Measurements from ENCODE around the gene SH3GL3. TPM values are rescaled to one million over a fixed set of nuclear protein-coding genes. Genes with fewer than 3 reads are reported as not detected.

Gene SH3GL3
- total and polyA plus RNA-seq, 2 experiments from 2014 or later = 38.2 to 87.1 TPM

DNA sequence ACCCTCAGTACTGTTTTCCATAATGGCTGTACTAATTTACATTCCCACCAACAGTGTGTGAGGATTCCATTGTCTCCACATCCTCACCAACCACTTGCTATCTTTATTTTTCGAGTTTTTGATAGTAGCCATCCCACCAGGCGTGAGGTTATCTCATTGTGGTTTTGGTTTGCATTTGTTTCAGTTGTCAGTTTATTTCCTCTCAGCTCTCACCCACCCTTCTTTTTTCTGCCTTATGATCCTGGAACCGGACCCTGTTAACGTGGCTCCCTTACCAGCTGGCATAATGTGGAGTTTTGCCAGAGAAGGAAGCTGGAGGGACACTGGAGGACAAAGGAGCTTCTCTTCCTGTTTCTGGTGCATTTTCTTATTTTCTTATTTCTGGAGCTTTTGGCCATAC is 25.1 kb upstream of the SH3GL3 start:
- Histone ChIP-seq H3K27ac (no peak overlapping the region), H3K36me3 (no peaks in the 10 kb centered on the region), H3K4me1 (ENCODE audit: low read depth) (no peaks in the 10 kb centered on the region), H3K9me3 (ENCODE audit: low read depth) (no peaks in the 10 kb centered on the region), H3K4me3 (no peak overlapping the region), H3K27me3 (no peaks in the 10 kb centered on the region)
- TF ChIP-seq, protein P1, sequence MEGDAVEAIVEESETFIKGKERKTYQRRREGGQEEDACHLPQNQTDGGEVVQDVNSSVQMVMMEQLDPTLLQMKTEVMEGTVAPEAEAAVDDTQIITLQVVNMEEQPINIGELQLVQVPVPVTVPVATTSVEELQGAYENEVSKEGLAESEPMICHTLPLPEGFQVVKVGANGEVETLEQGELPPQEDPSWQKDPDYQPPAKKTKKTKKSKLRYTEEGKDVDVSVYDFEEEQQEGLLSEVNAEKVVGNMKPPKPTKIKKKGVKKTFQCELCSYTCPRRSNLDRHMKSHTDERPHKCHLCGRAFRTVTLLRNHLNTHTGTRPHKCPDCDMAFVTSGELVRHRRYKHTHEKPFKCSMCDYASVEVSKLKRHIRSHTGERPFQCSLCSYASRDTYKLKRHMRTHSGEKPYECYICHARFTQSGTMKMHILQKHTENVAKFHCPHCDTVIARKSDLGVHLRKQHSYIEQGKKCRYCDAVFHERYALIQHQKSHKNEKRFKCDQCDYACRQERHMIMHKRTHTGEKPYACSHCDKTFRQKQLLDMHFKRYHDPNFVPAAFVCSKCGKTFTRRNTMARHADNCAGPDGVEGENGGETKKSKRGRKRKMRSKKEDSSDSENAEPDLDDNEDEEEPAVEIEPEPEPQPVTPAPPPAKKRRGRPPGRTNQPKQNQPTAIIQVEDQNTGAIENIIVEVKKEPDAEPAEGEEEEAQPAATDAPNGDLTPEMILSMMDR (IDR thresholded peaks at IDR 0.05; ENCODE audit: low read depth, low read length) = no peak
- DNase-seq (ENCODE audit: low read depth in 1 of 2, low spot score in 1 of 2) = no peak

DNA sequence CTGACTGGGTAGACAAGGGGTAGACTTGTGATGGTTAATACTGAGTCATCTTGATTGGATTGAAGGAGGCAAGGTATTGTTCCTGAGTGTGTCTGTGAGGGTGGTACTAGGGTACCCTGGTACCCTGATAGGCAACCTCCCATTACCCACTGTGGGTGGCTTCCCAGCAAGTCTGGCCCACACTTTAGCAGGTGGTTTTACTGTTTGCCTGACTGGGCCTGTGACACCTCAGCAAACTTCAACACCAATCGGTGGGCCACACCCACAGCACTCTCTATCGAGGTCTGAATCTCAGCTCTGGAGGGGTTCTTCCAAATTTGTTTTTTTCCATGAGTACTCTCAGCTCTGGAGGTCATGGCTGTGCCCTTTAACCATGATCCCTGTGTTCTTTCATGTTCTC is 24.6 kb upstream of the SH3GL3 start:
- DNase-seq (ENCODE audit: low read depth in 1 of 2, low spot score in 1 of 2) = no peak
- Histone ChIP-seq H3K4me3 (no peak overlapping the region), H3K27me3 (no peaks in the 10 kb centered on the region), H3K36me3 (no peaks in the 10 kb centered on the region), H3K27ac (no peak overlapping the region), H3K4me1 (ENCODE audit: low read depth) (no peaks in the 10 kb centered on the region), H3K9me3 (ENCODE audit: low read depth) (no peaks in the 10 kb centered on the region)
- TF ChIP-seq, protein P1 (IDR thresholded peaks at IDR 0.05; ENCODE audit: low read depth, low read length) = no peak

DNA sequence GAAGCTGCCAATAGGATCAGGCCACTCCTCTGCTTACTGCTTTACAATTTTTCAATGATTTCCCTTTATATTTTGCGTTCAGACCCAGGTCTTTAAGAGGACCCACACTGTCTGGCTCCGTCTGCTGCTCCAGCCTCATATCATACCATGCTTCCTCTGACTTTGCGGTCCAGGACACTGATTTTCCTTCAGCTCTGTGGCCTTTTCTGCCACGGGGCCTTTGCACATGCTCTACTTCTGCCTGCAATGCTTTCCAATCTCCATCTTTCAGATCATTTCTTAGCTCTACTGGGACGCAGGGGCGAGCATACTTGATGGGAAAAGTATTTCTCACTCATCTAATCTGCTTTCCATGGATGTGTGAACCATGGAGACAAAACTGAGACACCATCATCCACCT is 23.0 kb upstream of the SH3GL3 start:
- TF ChIP-seq, protein P1 (IDR thresholded peaks at IDR 0.05; ENCODE audit: low read depth, low read length) = no peak
- DNase-seq (ENCODE audit: low read depth in 1 of 2, low spot score in 1 of 2) = no peak
- H3K36me3 ChIP-seq = no peaks in the 10 kb centered on the region
- no peak overlapping the region for H3K27ac ChIP-seq
- H3K4me3 ChIP-seq = no peak overlapping the region
- H3K9me3 ChIP-seq (ENCODE audit: low read depth) = no peaks in the 10 kb centered on the region
- H3K4me1 ChIP-seq (ENCODE audit: low read depth) = no peaks in the 10 kb centered on the region
- no peaks in the 10 kb centered on the region for H3K27me3 ChIP-seq

DNA sequence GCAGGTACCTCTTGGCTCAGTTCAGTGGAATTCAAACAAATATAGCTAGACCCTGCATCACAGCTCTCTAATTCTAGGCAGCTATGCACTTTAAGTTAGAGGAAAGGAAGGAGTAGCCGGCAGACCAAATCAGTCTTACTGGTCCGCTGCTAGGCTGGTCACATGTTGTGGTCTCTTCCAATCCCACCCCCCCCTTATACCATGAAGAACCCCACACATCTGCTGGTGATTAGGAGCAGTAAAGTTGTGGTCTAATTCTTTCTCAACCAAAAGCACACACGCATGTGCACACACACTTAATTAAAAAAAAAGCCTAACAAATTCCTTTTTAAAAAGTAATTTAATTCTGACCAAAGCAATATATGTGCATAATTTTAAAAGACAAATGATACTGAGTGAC is 16.7 kb upstream of the SH3GL3 start:
- TF ChIP-seq, protein P1 (IDR thresholded peaks at IDR 0.05; ENCODE audit: low read depth, low read length) = no peak
- H3K4me1 ChIP-seq (ENCODE audit: low read depth) = no peaks in the 10 kb centered on the region
- no peaks in the 10 kb centered on the region for H3K36me3 ChIP-seq
- no peaks in the 10 kb centered on the region for H3K27me3 ChIP-seq
- H3K9me3 ChIP-seq (ENCODE audit: low read depth) = no peaks in the 10 kb centered on the region
- H3K4me3 ChIP-seq = no peak overlapping the region
- DNase-seq (ENCODE audit: low read depth in 1 of 2, low spot score in 1 of 2) = no peak
- H3K27ac ChIP-seq = no peak overlapping the region

DNA sequence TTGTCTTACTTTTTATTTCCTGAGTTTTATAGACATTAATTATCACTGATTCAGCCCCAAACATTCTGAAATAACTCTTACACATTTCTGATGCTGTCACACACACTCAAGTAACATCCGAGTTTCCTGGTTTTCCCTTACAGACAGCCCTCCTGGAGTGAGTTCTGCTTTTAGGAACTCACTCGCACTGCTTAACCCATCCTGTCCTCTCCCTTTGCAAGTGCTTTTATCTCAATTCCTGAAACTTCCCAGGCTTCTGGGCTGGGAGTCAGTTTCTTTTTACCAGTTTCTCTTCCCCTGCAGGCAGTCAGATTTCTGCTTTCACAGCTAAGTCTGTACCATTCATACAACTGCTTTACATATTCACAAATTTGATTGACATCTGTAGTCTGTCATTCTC is 15.6 kb upstream of the SH3GL3 start:
- H3K27me3 ChIP-seq = no peaks in the 10 kb centered on the region
- no peak overlapping the region for H3K27ac ChIP-seq
- peak in 1 of 2 donors; percentile 29 for DNase-seq (ENCODE audit: low read depth in 1 of 2, low spot score in 1 of 2)
- no peaks in the 10 kb centered on the region for H3K4me1 ChIP-seq (ENCODE audit: low read depth)
- no peaks in the 10 kb centered on the region for H3K36me3 ChIP-seq
- H3K9me3 ChIP-seq (ENCODE audit: low read depth) = no peaks in the 10 kb centered on the region
- no peak overlapping the region for H3K4me3 ChIP-seq
- TF ChIP-seq, protein P1 (IDR thresholded peaks at IDR 0.05; ENCODE audit: low read depth, low read length) = no peak

DNA sequence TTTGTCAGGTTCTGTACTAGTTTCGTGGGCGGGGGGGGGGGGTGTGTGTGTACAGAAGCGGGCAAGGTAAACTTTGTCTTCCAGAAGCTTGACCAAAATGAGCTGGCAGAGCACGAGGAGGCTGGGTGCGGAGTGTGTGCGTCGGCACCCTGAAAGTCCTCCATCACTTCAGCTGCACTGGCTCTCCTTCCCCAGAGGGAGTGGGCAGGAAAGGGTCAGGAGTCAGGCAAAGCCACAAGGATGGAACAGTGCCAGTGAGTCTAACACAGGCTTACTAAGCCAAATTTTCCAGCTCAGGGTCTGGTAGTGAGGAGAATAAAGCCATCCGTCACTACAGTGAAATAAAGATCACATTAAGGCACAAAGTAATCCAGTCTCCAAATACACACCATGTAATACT is 11.9 kb upstream of the SH3GL3 start:
- H3K36me3 ChIP-seq = no peaks in the 10 kb centered on the region
- peak in 1 of 2 donors; percentile 37 for DNase-seq (ENCODE audit: low read depth in 1 of 2, low spot score in 1 of 2)
- no peak overlapping the region for H3K27ac ChIP-seq
- no peak overlapping the region for H3K4me3 ChIP-seq
- H3K27me3 ChIP-seq = no peaks in the 10 kb centered on the region
- no peaks in the 10 kb centered on the region for H3K9me3 ChIP-seq (ENCODE audit: low read depth)
- TF ChIP-seq, protein P1 (IDR thresholded peaks at IDR 0.05; ENCODE audit: low read depth, low read length) = no peak
- H3K4me1 ChIP-seq (ENCODE audit: low read depth) = no peaks in the 10 kb centered on the region
